Activated CD4-positive, alpha-beta T cell treated with anti-CD3 and anti-CD28 coated beads, Interleukin-2, amount 50 U/mL, for 16 hours (primary cell): ENCODE results near the gene NEK10.
A peak's percentile ranks its signal among the peaks of the same experiment; 100 is the strongest.
"Not testable (repeated sequence)": the region's sequence is repeated elsewhere in the genome, so short reads cannot be mapped to it uniquely, and the experiment has no call there.

ENCODE experiments used
- DNase-seq: peaks from one replicate; pipeline ENCODE4 v3.0.0-alpha.2; 2020

NEK10 gene

DNA sequence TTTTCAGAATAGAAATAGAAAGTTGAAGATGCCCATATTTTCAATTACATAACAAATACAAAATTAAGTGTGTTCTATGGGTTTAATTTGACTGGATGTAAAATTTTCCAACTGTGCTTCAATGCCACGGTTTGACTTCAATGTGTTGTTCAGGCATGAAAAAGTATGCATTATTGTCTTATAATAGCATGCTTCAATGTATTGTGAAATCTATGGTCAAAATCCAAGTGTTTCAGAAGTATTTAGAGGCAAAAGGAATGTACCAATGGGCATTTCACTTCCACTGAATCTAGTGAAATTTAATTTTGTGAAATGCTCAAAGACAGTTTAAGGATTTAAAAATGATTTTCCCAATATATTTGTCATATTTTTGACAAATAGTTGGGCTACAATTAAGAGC, 16.0 kb downstream of the NEK10 start:
- no peak for DNase-seq

DNA sequence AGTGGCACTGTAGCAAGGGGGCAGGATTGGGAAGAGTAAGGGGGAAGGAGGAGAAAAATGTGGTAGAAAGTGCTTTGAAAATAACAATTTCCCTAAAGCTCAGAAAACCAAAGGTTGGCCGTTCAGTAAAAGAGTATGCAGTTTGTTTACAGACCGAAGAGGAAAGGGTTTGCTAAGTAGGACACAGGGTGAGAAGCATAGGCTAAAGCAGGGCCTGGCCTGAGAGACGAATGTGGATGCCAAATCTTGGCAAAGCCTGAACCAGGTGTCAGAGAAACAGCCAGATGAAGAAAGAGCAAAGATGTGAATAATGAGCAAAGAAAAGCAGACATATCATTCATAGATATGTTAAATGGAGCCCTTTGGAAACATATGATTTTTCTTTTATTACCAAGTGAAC, 17.1 kb downstream of the NEK10 start:
- DNase-seq, result no peak

DNA sequence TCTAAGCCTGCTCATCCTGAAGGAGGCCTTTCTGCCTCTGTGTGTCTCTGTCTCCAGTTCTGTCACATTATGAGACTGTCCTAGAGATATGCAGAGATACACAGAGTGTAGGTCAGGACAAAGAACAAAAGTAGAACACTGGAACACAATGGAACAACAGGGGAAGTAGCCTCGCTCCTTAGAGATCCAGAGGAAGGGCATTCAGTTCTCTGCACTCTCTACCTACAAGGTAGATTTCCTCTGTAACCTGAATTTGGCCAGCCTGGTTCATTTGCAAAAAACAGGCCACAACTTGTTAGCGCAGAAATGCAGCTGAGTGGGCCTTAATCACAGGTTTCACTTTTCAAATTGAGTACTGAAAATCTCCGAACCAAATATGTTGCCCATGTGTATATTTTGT, 19.4 kb downstream of the NEK10 start:
- no peak for DNase-seq

DNA sequence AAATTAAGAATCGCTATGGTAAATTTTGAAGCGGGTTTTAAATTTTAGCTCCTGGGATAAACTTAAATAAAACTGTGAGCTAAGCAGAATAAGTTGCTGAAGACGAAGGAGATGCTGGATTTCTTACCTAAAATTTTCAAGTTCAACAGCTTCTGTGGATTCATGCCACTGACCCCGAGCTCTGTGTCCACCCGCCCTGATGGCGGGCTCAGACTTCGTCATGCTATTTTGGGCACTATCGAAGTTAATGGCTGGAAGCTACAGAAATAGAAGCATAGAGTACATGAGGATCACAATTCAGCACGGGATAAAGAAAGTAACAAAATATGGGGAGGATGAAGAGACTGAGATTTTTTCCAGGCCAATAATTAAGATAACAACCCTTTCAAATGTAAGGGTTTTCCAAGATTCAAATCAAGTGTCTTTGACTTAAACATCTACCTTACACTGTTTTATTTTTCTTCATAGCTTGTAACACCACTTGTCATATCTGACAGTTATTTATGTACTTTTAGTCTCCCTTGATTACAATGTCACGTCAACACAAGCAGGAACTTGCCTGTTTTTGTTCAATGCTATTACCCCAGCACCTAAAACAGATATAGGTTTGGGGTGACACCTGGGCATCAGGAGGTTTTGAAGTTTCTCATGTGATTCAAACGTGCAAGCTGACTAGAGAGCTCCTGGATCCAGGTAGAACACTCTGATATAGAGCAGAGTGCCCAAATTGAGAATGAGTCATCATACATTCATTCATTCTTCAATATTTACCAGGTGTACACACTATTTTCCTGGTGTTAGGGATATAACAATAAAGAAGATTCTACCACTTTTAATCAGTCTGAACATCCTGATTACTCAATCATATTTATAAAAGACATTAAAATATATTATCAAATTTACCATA, 23.0 kb downstream of the NEK10 start:
- no peak for DNase-seq

DNA sequence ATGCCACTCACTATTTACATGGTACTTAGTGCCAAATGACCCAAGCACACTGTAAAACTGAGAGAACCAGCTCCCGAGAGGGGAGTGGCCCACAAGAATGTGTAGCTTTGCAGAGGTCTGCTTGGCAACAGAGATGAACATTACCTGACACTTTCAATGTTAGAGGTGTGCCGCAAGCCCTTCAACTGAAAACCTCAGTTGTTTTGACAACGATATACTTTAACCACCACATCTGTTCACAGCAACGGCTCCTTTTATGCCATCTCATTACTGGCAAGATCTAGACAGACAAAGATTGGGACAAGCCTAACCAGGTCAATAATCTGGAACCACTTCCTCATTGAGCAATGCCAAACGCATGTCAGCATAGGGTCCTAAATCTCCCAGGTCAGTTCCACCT, 23.7 kb downstream of the NEK10 start:
- DNase-seq, result peak; percentile 51

DNA sequence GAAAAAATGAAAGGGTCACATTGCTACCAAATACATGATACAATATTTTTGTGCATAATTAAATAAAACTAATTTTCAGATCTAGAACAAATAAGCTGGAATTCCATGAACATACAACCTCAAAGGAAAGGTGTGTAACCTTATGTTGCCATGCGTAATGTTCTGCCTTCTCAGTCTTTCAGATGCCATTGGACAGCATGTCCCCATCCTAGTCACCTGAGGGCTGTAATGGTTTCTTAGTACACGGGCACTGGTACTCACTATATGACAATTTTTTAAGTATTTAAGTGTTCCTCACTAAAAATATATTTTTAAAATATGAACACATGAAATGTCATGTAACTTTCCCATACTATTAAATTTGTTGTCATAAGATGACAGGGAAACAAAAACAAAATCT, 24.1 kb downstream of the NEK10 start:
- DNase-seq, result no peak

DNA sequence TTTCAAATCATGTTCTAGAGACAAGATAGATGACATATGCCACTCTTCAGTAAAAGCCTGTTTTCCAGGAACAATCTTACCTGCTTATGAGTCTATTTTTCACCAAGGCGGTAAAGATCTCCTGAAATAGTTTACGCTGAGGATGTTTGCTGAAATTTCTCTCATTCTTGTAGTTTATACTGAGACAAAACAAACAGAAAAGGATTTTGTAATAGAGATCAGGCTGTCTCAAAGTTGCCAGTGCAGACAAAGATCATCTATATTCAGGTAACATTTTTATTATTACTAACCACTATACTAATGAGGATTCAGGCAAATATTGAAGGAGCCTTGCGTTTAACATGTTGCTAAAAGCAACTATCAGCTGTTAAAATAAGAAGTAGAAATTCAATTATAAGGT, 25.0 kb downstream of the NEK10 start:
- DNase-seq, result no peak

DNA sequence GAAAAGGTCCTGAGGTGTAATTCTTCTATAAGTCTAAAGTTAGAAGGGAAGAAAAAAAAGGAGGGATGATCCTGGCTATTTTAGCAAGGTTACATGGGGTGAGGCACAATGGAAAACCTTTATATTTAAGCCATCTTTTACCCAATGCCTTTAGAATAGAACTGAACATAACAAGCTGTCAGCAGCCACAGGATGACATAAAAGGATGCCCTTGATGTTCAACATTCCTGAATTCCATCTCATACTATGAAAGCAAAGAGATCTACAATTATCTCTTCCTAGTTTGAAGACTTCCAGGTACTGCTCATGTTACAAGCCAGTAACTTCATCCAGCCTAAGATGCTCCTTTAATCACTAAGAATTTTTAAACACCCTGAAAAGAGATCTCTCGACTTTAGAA, 26.9 kb downstream of the NEK10 start:
- no peak for DNase-seq

DNA sequence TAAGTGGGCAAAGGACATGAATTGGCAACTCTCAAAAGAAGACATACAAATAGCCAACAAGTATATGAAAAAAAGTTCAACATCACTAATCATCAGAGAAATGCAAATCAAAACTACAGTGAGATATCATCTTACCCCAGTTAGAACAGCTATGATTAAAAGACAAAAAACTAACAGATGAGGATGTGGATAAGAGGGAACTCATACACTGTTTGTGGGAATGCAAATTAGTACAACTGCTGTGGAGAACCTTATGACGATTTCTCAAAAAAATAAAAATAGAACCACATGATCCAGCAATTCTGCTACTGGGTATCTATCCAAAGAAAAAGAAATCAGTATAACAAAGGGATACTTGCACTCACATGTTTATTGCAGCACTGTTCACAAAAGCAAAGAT, 28.6 kb downstream of the NEK10 start:
- no peak for DNase-seq

DNA sequence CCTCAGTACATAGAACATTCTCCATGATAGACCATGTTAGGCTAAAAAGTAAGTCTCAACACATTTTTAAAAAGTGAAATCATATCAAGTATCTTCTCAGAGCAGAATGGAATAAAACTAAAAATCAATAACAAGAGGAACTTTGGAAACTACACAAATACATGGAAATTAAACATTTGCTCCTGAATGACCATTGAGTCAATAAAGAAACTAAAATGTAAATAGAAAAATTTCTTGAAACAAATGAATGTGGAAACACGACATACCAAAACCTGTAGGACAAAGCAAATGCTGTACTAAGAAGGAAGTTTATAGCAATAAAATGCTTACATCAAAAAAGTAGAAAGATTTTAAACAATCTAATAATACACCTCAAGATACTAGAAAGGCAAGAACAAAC, 33.6 kb downstream of the NEK10 start:
- DNase-seq, result no peak

DNA sequence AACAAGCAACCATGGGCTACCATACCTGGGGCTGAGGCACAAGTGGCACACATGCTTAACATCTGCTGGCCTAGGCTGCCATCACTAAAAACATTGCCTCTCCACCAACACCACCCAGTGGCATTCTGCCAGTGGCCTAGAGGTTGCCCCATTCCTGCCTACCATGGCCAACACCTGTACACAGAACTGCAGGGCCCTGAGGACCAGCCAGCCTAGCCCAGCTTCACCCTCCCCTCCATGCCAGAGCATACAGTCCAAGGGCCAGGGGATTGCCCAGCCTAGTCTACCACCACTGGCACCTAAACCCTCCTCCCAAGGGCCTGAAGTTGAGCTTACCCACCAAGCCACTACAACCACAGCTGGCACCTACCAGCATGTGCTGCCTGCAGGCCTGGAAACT, 35.3 kb downstream of the NEK10 start:
- DNase-seq, result no peak

DNA sequence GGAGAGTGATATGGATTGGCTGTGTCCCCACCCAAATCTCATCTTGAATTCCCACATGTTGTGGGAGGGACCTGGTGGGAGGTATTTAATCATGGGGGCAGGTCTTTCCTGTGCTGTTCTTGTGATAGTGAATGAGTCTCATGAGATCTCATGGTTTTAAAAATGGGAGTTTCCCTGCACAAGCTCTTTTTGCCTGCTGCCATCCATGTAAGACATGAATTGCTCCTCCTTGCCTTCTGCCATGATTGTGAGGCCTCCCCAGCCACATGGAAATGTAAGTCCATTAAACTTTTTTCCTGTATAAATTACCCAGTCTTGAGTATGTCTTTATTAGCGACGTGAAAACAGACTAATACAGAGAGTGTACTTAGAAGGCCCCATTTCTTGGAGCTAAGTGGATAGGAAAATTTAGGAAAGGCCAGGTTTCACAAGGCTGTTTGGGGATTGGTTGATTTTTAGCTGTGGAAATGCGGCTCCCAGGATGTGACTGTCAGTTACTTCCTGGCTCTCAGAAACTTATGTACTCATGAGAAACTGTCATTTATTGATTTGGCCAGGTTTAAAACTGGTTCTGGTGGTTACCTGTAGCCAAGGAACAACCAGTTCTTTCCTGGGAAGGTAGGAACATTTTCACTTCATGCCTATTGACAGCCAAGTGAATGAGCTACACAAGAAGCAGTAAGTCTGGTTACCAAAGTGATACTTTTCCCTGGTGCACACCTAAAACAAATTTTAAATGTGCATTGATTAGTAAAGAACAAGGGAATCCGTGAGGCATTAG, 40.0 kb downstream of the NEK10 start:
- not testable (repeated sequence) for DNase-seq

DNA sequence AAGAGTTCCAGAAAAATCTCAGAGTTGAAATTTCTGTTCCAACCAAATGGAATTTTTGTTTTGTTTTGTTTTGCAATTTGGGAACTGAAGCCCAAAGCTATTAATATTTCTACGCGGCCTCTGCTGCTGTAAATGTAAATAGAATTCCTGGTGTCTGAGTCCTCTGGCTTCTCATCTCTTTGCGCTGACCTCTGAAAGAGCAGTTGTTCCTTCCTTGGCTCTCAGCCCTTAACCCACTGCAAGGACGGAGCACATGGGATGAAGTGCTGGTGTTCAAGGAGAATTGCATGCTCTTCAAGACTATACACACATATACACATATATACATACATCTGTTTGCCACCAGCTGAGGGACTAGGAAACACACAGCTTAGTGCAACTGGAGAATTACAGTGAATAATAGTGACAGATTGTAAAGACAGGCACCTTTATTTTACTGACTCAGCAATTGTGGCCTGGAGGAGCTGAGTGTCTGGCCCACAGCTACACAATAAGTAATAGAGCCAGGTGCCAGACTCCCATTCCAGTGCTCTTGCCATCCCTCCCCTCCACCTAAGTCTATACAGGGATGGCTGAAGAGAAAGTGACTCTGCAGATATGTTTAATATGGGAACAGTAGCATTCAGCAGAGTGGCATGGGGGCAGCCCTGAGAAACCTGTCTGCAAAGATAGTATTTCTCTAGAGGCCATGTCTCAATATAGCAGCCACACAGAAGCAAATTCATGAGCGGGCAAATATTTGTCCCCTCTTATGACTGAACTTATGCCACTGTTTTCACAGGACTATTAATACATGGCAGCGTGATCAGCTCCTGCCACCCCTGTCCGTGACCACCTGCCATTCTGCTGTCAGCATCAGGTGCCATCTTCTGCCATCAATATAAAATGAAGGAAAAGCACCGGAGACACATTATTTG, 42.3 kb downstream of the NEK10 start:
- no peak for DNase-seq

DNA sequence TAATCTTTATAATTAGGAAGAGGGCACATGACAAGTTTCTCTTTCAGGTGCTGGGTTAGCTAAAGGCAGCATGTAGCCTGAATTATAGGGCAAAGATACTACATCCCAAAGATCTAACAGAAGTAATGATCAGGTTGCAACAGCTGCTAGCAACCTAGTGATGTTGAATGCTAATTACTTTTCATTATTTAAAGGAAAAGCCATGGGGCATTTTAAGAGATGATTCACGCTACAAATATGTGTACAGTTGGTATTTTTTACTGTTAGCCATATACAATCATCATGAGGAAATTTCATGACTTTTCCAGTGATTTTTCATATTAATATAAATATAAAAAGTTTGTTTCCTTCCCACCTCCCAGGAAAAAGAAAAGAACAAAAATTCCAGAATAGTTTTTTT, 43.0 kb downstream of the NEK10 start:
- DNase-seq, result no peak

DNA sequence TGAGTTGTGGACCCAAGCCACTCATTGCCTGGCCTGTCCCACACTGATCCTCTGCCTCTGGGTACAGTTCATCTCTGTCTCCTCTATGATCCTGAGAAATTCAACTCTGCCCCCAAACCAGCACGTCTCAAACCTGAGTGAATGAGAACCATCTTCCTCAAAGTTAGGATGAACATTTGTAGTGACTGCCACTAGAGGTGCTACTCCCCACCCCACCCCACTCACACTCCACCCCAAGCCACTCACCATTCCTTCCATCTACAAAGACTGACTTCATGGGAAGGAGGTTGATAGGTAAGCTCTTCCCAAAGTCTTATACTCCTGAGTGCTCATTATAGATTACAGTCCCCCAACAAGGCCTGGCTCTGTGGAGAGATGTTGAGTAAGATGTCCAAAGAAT, 43.8 kb downstream of the NEK10 start:
- no peak for DNase-seq

DNA sequence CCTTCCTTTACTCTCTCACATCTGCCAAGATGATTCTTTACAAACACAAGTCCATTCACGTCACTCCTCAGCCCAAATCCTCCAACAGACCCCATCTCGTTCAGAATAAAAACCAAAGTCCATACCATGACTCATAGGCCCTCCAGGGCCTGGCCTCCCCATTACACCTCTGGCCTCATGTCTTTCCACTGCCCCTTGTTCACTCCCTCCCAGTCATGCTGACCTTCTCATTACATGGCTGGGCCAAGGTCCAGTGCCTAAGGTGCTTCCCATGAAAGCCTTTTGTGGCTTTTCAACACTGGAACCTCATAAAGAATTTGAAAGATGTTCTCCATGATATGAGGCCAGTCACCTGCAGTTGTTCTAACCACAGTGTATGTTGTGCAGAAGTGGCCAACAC, 44.5 kb downstream of the NEK10 start:
- no peak for DNase-seq

DNA sequence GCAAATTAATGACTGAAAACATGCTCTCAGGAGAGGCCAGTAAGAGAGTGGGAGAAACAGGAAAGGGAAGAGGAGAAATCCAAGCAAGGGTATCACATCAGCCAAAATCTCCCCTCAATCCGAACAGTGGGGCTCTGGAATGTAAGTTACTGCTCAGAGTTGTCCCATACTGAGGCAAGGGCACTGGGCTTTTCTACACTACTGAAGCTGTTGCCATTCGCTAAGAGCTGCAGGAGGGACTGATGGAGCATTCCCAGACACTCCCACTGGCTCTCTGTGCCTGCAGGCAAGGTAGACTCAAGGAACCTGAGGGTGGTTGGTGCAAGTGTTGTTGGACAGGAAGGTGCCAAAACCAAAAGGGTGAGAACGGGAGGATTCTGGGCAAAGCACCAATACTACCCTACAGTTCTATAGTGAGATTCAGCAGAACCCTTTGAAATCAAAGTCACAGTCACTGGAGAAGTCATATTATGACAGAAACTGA, 46.1 kb downstream of the NEK10 start:
- no peak for DNase-seq

DNA sequence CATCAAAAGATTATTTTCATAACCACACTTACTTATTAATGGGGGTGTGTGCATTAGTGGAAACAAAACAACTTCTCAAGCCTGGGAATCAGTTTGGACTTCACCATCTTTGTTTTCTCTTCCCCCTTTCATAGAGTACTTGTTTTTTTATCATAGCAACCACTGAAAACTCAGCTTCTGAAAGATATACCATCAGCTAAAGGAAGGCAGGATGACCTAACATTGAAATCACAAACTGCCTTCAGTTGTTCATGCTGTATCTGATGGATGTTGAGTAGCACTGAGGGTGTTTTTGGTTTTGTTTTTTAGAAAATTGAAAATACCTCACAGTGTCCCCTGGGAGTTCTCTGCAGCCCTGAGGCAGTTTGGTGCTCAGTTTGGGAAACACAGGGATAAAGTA, 46.5 kb downstream of the NEK10 start:
- no peak for DNase-seq

DNA sequence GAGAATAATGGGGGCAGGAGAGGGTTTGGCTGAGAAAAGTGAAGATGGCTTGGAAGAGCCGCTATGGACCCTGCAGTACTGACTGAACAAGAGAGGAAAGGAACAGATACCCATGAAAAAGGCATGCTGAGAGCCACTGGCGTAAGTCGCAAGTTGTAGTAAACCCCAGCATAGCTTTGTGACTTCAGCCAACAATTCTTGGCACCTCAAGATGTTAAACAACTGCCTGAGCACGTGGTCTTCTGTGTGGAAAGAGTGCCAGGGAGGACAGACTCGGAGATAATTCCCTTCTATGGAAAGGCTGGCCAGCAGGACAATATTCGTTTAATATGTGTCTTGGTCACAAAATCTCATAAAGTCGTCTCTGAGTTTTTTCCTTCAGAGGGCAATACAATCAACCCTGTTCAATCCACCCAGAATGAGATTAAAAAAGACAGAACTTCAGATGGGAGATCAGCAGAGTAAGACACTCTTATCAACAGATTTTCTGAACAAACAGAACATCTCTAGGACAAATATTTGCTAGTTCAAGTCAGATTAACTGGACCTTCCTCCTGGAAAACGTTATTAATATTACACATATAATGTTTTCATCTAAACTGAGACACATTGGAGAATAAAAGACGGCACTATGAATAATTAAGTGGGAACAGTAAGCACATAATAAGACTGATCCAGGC, 49.2 kb downstream of the NEK10 start:
- no peak for DNase-seq

DNA sequence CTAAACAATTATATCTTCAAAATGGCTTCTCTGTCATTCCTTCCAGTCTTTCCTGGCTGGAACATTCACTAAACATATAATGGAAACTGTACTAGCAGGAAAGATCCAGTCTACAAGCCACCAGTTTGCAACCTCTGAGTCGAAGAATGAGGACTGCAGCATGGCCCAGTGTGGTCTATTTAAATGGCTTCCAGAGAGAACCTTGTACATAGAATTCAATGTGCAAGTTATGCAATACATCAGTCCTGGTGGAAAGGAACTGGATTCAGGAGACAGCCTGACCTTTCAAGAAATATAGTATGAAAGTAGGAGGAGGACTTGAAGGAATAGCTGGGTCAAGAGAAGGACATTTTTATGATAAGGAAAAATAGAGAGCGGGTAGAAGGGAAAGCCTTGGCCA, 49.9 kb downstream of the NEK10 start:
- no peak for DNase-seq

DNA sequence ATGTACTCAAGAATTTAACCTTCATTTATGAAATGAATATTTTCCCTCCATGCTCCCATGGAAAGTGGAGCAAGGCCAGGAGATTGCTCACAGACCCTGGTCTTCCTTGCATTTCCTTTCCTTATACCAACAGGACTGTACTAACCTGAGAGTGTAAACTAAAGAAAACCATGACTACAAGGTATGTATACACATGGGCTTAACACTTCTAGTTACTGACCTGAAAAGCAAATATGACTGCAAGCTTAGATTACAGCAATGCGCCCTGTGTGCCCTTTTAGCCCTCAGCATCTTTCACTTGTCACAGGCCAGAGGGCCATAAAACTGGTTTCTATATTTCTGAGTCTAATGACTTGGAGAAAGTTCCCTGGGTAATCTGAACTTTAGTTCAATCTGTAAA, 52.1 kb downstream of the NEK10 start:
- no peak for DNase-seq

DNA sequence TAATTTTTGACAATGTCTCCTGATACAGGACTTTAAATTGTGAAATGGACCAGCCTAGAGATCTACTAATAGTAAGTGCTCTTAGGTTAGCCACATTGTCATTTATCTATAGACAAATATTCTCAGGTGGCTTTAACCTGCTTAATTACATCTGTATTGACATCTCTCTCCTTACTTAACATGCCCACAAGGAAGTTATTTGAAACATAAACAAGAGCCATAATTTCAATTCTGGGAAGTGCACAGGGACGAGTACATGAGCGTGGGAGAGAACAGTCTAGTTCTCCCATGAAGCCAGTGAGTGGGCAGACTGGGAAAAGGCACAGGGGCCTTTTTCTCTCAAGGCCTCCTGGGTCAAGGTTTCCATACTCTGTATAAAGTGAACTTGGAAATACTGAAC, 54.2 kb downstream of the NEK10 start:
- DNase-seq, result no peak
